Cardiac fibroblast (primary cell): Measurements from ENCODE around the gene SULT4A1.

ENCODE experiments used
- DNase-seq, 2 donors: peaks; one replicate each; pipeline versions ENCODE4 v3.0.0 to v3.0.0-alpha.2; 2010; ENCODE audit warnings: low read depth in 2 of 2
- H3K4me3 ChIP-seq, 2 donors: replicated peaks in 1 of 2; 1 replicate in 1 of 2; 2 replicates in 1 of 2; pipeline ENCODE4 v1.5.1; 2011; ENCODE audit warnings: low read depth in 2 of 2, low read length in 2 of 2, mild to moderate bottlenecking in 2 of 2, moderate library complexity in 1 of 2
- CTCF ChIP-seq: IDR thresholded peaks from one replicate; pipeline ENCODE4 v1.5.1; 2011; ENCODE audit warnings: low read depth, mild to moderate bottlenecking, low read length, inconsistent platforms

SULT4A1 gene

GRCh38 chr22:43802897-43803495 is 59.3 kb downstream of the SULT4A1 start:
- DNase-seq = no peak
- no peak overlapping the region for H3K4me3 ChIP-seq
- no peak for TF ChIP-seq CTCF

GRCh38 chr22:43800970-43801369 is 61.3 kb downstream of the SULT4A1 start:
- no peak overlapping the region for H3K4me3 ChIP-seq
- DNase-seq = no peak
- no peak for TF ChIP-seq CTCF

GRCh38 chr22:43798492-43798891 is 63.8 kb downstream of the SULT4A1 start:
- no peak for DNase-seq
- TF ChIP-seq CTCF = no peak
- H3K4me3 ChIP-seq = no peak overlapping the region

GRCh38 chr22:43796567-43796966 is 65.7 kb downstream of the SULT4A1 start:
- H3K4me3 ChIP-seq = no peak overlapping the region
- peak; percentile 58 to 79 for DNase-seq
- peak; percentile 37 for TF ChIP-seq CTCF

GRCh38 chr22:43795320-43795719 is 67.0 kb downstream of the SULT4A1 start:
- no peak overlapping the region for H3K4me3 ChIP-seq
- DNase-seq = no peak
- no peak for TF ChIP-seq CTCF

GRCh38 chr22:43792905-43793304 is 69.4 kb downstream of the SULT4A1 start:
- DNase-seq = no peak
- H3K4me3 ChIP-seq = no peak overlapping the region

More at GRCh38 chr22:43792905-43793304, 69.4 kb downstream of the SULT4A1 start:
- no peak for TF ChIP-seq CTCF
